ENCODE data around the gene GALNT2.

The GALNT2 gene

DNA sequence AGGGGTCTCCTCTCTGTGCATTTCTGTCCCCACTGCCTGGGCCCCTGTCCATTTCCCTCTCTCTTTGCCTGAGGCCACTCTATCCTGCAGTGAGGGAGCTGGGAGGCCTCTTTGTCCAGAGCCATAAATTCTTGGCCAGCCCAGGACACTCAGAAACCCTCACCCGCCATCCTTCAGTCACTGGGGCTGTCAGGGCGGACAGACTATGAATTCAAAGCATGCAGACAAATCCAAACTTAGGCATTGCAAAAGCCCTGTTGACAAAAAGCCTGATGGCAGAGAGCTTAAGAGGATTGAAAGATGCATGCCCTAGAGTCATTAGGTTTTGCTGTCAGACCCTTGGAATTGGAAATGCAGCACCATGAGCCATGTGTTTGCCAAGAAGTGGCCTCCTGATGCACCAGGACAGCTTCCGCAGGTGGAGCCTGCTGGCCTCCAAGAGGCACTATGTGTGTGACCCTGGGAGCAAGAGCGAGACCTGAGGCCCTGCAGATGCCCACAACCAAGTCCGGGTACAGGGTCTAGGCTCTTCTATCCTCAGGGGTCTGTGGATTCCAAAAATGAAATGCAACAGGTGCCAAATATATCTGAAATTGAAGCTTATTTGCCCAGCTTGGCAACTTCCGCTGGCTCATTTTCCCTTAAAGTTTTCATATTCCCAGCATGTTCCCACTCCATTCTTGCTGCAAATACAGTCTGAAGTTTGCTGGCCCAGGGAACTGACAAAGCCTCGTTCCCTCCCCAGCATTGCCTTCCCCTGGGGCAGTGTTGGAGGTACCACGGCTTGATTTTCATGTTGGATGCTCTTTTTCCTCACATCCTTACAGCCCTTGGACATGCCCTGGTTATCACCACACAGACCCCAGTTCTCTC is 181.2 kb downstream of the GALNT2 start:
- no peak for DNase-seq

DNA sequence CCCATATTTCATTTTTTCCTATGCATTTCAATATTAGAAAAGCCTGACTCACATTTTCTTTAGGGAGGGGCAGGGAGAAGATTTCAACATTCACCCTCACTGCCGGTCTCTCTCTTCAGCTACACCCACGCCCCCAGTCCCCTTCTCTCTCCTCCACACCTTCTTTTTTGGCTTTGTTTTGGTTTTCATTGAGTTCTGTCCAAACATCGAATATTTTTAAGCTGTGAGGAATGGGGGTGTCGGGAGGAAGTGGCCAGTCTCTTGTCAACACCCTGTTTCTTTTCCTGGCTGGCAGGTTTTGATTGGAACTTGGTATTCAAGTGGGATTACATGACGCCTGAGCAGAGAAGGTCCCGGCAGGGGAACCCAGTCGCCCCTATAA is 181.8 kb downstream of the GALNT2 start:
- no peak for DNase-seq

DNA sequence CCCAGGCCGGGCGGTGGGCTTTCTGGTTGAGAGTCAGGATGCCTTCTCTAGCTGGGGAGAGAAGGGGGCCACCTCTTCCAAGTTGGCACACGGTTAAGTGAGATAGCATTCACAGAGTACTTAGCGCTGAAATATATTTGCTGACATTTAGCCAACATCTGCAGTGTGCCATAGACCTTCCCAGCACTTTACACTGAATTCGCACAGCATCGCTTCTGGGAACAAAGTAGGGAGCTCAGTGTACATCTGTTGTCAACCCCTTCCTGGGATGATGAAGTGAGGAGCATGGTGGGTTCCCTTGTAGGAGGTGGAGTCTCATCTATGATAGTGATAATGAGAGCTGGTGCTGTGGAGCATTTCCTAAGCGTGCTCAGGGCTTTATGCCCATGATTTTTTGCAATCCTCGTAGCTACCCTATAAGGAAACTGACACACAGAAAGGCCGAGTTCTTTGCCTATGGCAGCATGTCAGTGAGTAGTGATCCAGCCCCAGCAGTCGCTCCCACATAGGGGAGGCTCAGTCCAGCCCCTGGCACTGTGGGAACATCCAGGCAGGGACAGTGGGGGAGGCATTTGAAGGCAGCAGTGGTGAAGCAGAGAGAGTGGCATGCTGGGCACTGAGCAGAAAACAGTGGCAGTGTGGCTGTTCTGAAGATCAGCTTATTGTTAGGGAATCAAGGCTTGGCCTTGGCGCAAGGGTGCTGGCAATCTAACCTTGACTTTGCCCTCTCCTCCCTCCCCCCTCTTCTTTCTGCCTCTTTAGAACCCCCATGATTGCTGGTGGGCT is 182.8 kb downstream of the GALNT2 start:
- no peak for DNase-seq

DNA sequence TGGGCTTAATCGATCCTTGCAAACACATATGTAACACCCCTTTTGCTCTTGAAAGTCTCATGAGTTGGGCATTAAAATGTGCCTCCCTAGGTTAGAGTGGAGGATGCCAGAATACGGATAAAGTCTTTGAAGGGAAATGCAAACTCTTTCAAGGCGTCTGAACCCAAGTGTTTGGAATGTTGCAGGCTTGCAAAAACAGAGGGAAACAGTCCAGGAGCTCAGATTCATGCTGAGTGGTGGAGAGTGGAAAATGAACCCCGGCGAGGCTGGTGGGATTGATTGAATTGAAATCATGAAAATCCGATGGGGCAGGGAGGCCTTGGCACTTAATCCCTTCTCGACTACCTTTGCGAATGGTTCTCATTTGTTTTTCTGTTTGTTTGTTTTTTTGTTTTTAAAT is 183.6 kb downstream of the GALNT2 start:
- no peak for DNase-seq

DNA sequence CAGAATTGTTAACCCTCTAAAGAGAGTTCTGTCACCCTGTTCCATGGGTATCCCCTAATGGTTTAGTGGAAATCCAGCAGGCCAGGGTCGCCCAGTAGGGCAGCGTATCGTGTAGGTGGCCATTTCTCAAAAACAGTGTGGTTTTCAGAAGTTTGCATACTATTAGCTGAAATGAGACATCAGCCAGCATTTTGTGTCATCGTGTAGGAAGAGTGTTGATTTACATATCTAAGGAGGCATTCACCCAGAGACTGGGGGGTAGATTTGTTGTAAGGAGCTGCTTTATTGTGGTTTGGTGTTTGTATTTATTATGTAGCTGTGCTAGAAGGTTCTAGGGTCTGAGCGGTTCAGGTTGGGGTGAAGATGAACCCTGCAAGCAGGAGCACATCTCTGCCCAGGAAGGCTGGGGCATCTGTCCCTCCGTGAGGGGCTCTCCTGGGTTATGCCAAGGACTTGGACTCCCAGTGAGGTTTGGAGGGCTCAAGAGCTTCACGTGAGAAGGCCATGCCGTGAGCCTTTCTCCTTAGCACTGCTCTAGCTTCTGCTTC is 184.7 kb downstream of the GALNT2 start:
- DNase-seq = no peak

DNA sequence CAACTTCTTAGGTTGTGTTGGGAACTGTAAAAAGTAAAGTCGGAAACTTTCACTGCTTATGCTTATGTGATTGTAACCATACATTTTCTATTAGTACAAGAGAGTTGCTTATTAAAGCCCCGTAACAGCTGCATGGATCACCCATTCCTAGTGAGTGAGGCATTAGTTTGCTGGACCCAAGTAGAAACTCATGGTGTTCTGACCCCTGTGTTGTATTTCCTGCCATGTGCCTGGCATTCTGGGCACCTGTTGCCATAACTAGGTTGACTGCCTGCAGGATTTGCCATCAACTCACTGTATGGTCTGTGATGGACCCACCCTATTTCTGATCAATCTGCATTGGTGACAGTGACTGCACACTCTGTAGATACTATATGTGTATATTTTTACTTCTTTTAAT is 186.1 kb downstream of the GALNT2 start:
- no peak for DNase-seq

DNA sequence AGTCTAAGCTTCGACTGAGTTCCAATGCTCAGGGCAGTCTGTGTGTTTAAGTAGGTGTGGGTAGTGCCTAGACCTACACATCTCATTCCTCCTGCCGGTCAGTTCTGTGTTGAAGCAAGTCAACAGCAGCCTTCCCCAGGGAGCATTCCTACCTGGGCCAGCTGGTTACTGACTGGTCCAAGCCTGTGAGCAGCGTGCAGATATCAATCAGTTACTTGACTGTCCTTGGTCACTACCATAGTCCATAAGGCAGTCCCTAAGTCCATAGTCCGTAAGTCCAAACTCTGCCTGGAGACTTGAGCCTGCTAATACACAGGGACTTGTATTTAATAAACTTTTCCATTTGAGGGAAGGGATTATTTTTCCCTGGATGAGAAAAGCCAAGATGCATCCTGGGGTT is 187.2 kb downstream of the GALNT2 start:
- DNase-seq = no peak

DNA sequence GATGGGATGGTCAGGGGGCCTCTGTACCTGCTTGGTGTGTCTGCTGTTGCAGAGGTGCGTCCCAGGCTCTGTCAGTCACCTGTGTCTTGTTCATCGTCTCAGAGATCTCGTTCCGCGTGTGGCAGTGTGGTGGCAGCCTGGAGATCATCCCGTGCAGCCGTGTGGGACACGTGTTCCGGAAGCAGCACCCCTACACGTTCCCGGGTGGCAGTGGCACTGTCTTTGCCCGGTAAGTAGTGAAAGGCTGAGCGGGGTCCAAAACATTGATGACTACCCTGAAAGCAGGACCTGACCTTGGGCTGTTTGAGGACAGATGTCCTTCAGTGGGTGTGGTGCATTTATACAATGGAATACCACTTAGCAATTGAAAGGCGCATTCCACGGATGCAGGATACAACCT is 188.1 kb downstream of the GALNT2 start:
- no peak for DNase-seq

DNA sequence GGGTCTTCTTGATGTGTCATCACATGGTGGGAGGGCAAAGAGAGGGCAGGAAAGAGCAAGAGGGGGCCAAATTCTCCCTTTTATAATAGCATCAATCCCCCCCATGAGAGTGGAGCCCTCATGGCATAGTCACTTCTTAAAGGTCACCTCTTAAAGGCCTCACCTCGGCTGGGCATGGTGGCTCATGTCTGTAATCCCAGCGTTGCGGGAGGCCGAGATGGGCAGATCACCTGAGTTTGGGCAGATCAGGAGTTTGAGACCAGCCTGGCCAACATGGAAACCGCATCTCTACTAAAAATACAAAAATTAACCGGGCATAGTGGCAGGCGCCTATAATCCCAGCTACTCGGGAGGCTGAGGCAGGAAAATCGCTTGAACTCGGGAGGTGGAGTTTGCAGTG is 189.0 kb downstream of the GALNT2 start:
- DNase-seq = no peak

DNA sequence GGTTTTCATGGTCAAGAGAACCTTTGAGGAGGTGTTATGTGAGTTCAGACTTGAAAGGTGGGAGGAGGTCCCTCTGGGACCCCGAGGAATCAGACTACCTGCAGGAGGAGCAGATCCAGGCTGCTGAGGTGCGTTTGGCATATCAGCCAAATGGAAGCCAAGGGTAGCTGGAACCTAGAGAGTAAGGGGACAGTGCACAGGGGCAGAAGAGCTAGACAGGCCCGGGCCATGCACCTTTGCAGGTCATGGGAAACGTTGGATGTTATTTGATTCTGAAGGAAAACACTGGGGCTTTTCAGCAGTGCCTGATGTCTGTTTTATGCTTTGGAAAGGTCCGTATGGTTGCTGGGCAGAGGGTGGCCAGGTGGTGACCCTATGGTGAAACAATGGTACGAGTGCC is 189.9 kb downstream of the GALNT2 start:
- DNase-seq = no peak

DNA sequence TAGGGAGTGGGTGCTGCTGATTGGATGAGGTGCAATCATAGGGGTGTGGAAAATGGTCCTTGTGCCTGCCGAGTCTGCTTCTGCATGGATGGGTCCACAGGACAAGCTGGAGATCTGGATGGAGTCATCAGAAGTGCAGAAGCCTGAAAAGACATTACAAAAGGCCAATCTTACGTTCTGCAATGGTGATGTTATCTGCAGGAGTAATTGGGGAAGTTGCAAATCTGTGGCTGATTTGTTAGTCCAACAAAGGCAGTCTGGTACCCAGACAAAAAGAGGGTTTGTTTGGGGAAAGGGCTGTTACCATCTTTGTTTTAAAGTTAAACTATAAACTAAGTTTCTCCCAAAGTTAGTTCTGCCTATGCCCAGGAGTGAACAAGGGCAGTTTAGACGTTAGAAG is 192.6 kb downstream of the GALNT2 start:
- DNase-seq = no peak

DNA sequence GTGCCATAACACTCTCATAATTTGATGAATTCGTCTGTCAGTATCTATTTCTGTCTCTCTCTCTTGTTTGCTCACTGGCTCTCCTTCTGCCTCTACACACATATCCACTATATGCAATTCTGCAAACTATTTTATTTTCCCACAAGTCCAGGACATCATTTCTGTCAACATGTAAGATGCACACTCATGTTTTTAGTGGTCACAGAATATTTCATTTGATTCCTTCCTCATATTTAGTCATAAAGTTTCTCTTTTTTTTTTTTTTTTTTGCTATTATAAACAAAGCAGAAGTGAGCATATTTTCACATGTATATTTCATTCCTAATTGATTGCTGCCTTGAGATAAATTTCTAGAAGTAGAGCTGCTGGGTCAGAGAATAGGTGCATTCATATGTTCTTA is 193.8 kb downstream of the GALNT2 start:
- no peak for DNase-seq

DNA sequence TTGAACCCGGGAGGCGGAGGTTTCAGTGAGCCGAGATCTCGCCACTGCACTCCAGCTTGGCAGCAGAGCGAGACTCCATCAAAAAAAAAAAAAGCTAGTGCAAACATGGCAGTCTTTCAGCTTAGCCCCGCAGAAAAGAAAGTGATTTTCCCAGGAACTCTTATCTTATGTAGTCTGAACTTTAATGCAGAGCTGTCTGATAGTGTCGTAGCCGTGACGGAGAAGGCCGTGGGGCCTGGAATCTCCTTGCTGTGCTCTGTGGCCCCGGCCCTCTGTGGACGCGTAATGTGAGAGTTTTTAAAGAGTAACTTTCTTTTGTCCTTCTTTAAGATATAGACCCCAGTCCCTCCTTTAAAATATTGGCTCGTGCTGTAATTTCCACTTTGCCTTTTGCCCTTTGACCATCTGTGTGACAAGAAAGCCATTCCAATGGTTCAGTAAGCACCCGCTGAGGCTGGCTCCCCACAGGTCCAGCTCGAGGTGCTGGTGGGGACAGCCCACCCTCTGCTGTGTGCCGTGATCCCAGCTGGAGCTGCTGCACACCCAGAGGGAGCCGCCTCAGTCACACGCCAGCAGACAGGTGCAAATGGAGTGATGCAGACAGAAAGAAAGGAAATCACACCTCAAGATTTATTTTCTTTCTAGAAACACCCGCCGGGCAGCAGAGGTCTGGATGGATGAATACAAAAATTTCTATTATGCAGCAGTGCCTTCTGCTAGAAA is 195.1 kb downstream of the GALNT2 start:
- no peak for DNase-seq

DNA sequence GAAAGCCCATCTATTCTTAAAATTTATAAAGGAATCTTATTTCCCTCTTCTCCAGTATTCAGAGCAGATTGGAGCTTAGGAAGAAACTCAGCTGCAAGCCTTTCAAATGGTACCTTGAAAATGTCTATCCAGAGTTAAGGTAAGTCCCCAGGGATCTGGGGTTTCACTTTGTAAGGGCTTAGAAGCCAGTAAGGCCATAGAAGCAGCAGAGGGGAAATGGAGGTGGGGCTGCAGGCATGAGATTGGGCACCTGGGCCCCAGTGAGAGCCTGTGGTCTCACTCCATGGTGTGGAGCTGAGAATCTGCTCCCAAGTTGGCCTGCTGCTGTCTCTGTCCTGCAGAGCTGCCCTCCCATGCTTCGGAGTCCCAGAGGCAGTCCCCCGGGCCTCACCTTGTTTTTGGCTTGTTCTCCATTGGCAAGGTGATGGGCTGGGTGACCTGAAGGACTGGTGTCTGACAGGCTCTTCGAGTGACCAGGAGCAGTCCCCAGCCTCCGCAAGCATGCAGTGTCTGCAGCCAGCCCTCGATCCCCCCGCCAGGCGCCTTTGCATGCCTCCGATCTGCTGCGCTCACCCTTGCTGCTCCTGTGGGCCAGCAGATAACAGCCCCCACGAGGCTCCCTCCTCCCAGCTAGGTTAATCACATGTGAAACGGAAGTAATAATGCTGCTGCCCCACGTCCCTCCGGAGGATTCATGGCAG is 196.0 kb downstream of the GALNT2 start:
- no peak for DNase-seq

DNA sequence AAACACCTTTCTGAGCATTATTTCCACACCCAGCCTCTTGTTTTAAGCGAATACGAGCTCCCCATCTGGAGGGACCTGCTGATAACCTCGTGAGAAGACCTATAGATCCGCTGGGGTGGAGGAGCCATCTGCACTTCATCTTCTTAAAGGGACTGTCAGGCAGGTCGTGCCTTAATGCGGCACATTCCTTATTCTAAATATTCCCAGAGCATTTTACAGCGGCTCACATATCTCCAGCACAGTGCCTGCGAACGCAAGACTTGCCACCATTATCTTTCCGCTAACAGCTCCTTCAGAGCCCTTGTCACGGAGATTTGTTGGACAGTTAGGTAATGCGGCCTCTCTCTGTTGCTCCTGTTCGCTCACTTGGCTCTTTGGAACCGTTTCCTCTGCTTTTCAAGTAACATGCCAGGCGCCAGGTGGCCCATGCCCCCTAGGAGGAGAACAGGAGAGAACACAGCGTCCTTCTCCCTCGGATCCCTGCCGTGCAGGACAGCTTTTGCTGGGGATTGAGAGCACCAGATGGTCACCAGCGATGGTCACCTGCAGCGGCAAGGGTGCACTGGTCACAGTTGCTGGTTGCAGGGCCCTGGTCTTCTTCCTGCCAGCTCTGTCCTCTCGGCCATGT is 196.6 kb downstream of the GALNT2 start:
- no peak for DNase-seq

DNA sequence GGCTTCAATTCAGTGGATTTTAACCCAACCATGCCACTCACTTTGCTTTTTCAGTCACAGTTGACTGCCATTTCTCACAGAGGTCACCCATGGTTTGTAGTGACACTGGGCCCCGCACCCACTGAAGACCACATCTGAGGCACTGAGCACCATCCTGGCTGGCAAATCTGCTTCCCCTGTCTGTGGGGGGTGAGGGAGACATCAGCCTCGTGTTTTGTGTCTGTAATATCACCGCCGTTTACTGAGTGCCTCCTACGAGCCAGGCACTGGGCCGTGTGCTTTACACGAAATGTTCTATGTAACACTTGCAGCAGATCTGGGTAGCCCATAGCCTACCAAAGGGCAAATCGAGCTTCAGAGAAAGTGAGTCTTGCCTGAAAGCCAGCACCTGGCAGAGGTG is 197.3 kb downstream of the GALNT2 start:
- no peak for DNase-seq

DNA sequence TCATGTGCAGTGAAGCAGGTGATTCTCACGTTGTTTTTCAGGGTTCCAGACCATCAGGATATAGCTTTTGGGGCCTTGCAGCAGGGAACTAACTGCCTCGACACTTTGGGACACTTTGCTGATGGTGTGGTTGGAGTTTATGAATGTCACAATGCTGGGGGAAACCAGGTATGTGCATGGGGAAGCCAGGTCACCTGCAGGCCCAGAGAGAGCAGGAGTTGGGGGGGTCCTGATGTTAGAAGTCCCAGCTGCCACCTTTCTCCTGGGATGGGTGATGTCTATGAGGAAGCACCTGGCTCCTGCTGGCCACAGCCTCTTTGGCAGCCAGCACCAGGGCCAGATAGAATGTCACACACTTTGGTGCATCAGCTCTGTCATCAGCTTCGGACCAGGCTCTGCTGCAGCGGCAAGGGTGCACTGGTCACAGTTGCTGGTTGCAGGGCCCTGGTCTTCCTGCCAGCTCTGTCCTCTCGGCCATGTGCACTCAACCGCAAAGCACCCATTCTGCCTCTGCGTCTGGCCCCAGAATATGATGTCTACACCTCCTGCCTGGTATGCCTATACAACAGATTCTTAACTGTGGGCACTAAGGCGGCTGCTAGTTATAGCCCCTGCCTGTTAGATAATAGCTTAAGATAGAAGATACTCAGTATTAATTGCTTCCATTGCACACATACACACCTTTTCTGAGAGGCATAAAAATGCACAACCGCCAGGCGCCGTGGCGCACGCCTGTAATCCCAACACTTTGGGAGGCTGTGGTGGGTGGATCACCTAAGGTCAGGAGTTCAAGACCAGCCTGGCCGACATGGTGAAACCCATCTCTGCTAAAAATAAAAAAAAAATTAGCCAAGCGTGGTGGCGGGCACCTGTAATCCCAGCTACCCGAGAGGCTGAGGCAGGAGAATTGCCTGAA is 198.4 kb downstream of the GALNT2 start:
- no peak for DNase-seq

DNA sequence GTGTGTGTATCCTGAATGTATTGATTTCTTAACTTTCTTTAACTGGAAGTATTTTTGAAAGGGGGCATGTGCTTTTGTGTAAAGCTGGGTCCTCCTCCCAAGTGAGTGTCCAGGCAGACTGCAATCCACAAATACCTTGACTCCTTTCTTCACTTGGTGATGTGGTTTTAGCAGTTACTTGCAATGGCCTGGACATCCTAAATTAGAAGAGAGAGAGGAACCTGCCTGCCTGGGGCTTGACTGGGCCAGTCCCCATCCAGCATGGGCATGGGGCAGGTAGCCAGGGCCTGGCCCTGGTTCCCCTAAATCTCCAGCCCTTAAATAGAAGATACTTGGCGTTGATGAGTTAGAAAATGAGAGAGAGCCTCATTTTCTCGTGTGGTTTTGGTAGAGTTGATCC is 199.4 kb downstream of the GALNT2 start:
- no peak for DNase-seq

DNA sequence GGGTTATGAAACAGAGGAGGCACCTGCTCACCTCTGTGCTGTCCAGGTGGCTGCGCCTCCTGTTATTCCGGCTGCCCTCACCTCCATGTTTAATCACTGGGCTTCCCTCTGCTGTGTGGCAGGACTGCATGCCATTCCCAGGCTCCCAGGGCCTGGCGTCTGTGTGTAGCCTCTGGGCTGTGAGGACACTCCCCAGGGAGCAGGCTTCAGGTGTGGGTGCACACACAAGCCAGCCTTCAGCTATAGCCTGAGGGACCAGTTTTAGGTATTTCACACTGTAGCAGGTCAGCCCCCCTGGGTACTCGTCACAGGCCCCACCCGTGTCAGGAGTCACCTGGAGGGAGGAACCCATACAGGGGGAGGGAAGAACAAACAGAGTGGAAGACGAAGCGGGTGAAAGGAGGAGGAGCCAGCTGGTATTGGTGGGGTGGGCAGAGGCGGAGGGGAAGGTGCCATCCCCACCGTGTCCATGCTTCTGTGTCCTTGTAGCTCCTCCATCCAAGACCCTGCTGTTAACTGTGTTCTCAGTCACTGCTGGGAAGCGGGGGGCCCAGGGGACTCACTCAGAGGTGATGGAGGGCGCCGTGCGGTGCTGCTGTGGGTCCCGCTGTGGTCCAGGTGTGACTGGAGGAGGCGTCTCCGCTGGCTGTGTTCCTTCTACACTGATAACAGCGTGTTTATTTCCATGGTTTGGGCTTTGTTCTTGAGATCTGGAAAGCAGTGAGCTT is 200.5 kb downstream of the GALNT2 start:
- DNase-seq = no peak

Data from CD4-positive, alpha-beta T cell treated with Interleukin-4 for 1 hour (primary cell).